NCI-H1092 treated with DMSO at 0.1 percent for 48 hours (cell line): ENCODE data around the gene SERPINC1.
"Not testable (repeated sequence)": the region's sequence is repeated elsewhere in the genome, so short reads cannot be mapped to it uniquely, and the experiment has no call there.

Source experiments
- DNase-seq: peaks from one replicate; lab custom pipeline; 2025; lab: John Stamatoyannopoulos, UW

The SERPINC1 gene

DNA sequence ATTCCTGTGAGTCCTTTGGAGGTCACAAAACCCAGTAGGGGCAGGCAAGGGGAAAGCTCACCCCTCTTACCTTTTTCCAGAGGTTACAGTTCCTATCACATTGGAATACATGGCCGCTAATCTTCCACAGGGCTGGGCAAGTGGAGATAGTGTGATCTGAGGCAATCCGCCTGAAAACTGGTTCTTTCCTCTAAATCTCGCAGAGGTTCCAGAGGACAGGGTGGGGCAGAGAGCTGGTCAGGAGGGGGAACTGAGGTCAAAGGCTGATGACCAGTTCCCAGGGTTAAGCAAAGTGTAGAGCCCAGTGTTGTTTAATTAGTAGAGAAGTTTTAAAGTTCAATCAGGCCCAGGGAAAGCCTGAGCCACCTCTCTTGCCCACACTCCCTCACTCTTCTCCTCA is at the start of gene SERPINC1:
SERPINC1 (minus strand) TSS at position 179 of the 400 bp plus-strand sequence; CDS start at position 111, 68 bp downstream.
- no peak for DNase-seq

DNA sequence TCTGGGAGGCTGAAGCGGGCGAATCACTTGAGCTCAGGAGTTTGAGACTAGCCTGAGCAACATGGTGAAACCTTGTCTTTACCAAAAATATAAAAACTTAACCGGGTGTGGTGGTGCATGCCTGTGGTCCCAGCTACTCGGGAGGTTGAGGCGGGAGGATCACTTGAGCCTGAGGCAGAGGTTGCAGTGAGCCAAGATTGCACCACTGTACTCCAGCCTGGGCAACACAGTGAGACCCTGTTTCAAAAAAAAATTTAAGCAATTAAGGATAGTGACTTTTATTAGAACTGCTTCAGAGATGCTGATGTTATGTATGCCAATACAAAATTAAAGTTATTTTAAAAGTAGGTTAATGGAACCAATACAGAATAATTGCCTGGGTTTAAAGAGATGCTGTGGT is 48.8 kb upstream of the SERPINC1 start:
- DNase-seq = not testable (repeated sequence)

DNA sequence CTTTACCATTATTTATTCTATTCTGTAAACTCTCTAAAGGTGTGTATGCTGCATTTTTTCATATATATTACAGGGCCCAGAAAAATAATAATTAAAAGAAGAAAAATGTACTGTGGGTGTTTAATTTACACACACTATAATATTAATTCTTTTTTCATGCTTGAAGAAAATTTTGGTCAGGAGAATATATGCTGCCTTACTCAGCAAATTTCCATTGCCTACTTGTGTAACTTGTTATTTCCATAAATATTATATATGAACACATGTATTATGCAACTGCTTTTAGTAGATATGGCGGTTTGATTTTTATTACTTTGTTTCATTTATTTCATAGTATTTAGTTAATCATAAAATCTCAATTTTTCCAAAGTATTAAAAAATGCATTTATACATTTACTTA is 46.4 kb upstream of the SERPINC1 start:
- no peak for DNase-seq

DNA sequence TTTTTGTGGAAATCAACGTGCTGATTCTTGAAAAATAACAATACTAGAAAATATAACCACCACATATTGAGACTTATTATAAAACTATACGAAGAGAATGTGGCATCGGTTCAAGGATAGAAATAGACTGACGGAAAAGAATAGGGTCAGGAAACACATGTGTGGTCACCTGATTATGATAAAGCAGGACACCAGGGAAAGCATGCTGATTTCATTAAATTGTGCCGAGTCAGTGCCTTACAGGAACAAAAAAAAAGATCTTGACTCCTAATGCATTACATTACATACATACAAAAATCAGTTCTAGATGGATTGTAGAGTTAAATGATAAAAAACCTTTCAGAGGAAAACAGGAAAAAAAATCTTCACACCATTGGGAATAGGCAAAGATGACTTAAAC is 43.5 kb upstream of the SERPINC1 start:
- DNase-seq = no peak

DNA sequence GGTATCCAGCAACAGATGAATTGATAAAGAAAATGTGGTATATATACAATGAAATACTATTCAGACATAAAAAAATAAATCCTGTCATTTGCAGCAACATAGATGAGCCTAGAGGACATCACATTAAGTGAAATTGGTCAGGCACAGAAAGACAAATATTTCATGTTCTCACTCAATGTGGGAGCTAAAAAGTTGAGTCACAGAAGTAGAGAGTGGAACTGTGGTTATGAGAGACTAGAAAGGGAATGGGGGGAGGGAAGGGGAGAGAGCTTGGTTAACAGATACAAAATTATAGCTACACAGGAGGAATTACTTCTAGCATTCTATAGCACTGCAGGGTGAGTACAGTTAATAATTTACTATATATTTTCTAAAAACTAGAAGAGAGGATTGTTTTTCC is 37.1 kb upstream of the SERPINC1 start:
- no peak for DNase-seq

- no peak for DNase-seq
These were observed 31.5 kb upstream of the SERPINC1 start for GRCh38 chr1:173948594-173948993.

- DNase-seq = no peak
These were observed 29.3 kb upstream of the SERPINC1 start for GRCh38 chr1:173946380-173946921.

DNA sequence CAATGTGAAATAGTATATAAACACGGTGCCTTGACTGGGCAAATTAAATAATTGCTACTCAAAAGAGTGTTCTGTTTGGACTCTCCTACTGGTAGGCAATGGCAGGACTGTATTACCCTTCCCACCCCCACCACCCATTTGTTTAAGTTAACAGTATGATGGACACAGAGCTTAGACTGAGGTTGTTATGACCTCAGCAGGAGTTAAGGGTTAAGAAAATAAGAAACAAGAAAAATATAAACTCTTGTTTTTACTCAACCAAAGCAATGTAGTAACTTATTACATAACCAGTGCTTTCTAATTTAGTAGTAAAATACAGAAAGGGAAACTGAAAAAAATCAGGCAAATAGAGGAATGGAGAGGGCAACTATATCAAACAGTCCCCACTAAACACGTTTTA is 19.9 kb upstream of the SERPINC1 start:
- no peak for DNase-seq

- DNase-seq = no peak
These were observed 17.3 kb upstream of the SERPINC1 start for GRCh38 chr1:173934440-173934839.

- not testable (repeated sequence) for DNase-seq
These were observed 13.4 kb upstream of the SERPINC1 start for GRCh38 chr1:173930541-173930940.

DNA sequence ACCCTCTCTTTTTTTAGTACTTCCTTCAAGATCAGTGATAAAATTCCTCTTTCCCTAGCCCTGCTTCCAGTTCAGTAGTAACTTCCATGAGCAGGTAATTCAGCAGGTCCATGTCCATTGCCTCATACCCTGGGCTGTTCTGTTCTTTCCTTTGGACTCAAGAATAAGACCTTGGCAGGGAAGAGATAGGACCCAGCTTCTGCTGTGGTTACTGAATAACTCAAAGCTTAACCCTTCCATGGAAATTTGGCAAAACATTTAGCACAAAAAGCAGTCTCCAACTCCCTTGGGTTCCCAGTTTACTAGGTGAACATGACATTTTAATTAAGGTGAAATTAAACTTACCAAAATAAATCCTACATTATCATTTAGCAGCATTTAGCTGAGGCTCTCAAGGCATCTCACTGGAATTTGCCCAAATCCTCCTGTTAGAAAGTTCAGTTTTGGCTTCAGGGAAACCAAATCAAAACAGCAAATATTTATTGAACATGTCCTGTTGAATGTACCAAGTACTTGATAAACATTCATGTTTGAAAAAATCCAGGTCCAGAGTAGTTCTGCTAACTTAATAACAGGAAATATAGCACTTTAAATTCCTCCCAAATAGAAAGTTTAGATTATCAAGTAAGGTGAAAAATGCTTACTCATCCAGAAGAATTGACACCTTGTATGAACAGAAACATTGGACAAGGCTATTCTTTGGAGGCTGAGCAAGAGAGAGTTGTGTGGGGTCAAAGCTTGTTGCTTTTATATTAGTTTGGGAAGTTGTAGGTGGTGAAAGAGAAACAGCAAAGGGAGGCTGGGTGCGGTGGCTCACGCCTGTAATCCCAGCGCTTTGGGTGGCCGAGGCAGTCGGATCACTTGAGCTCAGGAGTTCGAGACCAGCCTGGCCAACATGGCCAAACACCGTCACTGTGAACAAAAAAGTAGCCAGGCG is 8.4 kb upstream of the SERPINC1 start:
- no peak for DNase-seq

DNA sequence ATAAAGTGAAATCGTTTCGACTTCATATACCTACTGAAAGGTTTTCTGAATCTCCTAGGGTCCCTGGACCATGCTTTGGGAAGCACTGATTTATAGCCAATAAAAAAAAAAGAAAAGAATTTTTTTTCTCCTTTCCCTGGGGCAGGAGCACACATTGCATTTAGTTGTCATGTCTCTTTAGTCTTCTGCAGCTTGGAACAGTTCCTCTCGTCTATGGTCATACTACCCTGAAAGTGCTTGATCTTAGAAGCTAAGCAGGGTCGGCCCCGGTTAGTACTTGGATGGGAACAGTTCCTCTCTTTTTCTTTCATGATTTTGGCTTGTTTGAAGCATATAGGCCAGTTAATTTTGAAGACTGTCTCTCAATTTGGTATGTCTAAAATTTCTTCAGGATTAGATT is 3.7 kb upstream of the SERPINC1 start:
- no peak for DNase-seq

- DNase-seq = no peak
These were observed 737 bp upstream of the SERPINC1 start for GRCh38 chr1:173917635-173918493.

- no peak for DNase-seq
These were observed 460 bp downstream of the SERPINC1 start for GRCh38 chr1:173916667-173917066.

- no peak for DNase-seq
These were observed 1.5 kb downstream of the SERPINC1 start for GRCh38 chr1:173915596-173915995.

DNA sequence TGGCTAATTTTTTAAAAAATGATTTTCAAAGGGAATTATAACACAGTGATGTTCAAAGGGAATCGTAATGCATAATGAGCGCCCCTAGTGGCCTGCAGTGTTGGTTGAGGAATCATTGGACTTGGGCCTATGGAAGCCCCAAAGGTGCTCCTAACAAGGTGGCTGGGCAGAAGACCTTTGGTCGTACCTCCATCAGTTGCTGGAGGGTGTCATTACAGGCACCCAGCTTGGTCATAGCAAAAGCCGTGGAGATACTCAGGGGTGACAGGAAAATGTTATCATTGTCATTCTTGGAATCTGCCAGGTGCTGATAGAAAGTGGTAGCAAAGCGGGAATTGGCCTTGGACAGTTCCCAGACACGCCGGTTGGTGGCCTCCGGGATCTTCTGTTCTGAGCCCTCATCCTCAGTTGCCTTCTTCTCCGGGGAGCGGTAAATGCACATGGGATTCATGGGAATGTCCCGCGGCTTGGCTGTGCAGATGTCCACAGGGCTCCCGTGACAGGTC is 2.7 kb downstream of the SERPINC1 start:
- no peak for DNase-seq

DNA sequence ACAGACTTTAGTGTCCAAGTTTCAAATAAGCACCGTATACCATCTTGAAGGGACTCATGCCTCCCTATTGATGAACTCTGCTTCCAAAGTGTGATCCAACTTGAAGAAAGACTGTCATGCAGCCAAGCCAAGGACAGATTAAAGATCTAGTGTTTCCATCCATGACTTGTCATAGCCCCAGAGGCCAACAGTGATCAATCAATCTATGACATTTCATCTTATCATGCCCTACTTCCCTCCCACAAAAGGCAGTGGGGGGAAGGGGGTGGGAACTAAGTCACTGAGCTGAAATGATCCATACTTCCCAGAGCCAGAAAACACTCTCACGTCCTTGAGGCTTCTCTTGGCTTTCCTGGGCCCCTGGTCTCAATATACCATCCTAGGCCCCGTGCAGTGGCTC is 4.0 kb downstream of the SERPINC1 start:
- DNase-seq = no peak

DNA sequence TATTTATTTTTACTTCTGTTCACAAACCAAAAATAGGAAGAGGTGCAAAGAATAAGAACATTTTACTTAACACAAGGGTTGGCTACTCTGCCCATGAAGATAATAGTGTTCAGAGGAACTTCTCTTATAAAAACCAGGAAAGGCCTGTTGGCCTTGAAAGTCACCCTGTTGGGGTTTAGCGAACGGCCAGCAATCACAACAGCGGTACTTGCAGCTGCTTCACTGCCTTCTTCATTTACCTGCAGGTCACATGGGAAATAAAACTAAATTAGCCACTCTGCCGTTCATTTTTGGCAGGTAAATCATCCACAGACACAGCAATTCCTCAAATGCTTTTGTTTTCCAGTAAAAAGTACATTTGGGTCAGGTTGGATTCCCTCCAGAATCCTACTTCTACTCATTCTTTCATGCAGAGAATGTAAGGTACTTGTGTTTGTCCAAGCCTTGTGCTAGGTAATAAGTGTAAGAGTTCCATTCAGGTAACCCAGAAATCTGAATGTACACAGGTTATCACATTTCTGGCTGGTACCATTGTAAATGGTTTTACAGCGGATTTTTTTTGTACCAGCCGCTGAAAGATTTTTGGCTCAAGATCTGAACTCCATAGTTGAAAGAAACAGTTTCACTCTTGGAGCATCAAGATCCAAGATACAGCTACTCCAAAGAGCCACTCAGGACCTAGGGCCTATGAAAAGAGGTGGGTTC is 13.1 kb downstream of the SERPINC1 start:
- DNase-seq = no peak

GRCh38 chr1:173900992-173901391 is 16.1 kb downstream of the SERPINC1 start:
- DNase-seq = no peak

- DNase-seq = no peak
These were observed 16.7 kb downstream of the SERPINC1 start for GRCh38 chr1:173900427-173900826.

DNA sequence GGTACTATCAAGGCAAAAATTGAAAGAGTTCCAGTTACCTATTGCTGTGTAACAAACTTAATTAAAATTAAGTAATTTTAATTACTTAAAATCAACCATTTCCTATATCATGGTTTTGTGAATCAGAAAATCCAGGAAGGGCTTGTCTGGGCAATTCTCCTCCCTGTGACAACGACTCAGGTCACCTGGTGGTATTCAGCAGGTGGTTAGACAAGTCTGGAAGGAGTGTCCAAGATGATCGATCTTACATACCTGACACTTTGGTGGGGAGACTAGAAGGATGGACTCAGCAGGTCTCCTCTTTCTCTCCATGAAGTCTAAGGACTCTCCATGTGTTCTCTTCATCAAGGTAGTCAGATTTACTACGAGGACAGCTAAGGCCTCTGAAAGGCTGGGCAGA is 22.9 kb downstream of the SERPINC1 start:
- DNase-seq = no peak

DNA sequence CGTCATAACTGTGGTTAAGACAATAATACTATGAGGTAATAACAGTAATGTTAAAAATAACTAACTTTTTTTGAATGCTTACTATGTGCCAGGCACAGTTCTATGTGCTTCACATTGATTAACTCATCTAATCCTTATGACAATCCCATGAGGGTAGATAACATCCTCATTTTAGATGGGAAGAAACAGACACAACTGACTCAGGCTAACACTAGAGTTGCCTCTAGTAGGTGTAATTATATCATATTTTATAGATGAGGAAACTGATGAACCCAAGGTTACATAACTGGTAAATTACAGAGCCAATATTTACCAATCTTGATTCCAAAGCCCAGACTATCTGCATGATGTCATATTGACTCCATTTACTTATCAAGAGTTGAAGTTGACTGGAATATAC is 23.5 kb downstream of the SERPINC1 start:
- DNase-seq = no peak
